ENCODE results near the gene SPOCK1.

DNA sequence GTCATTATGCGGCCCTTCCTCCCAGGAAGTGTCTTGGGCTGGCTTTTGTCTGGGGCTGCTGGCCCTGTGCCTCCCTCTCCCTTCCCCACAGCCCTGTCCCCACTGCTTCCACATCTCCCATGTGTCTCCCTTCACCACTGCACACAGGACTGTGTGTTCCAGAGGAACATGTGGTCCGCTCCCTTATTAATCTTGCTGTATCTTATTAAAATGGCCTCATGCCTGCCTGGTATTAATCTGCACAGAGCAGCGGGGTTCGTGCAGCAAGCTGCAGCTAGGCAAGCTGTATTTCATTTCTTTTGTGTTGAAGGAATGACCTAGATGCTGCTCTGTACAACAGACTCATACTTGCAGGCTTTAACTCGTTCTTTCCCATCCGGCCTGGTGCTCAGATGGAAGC is 130.5 kb downstream of the SPOCK1 start:
- TF ChIP-seq, protein P1, sequence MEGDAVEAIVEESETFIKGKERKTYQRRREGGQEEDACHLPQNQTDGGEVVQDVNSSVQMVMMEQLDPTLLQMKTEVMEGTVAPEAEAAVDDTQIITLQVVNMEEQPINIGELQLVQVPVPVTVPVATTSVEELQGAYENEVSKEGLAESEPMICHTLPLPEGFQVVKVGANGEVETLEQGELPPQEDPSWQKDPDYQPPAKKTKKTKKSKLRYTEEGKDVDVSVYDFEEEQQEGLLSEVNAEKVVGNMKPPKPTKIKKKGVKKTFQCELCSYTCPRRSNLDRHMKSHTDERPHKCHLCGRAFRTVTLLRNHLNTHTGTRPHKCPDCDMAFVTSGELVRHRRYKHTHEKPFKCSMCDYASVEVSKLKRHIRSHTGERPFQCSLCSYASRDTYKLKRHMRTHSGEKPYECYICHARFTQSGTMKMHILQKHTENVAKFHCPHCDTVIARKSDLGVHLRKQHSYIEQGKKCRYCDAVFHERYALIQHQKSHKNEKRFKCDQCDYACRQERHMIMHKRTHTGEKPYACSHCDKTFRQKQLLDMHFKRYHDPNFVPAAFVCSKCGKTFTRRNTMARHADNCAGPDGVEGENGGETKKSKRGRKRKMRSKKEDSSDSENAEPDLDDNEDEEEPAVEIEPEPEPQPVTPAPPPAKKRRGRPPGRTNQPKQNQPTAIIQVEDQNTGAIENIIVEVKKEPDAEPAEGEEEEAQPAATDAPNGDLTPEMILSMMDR (IDR thresholded peaks at IDR 0.05): no peak
- TF ChIP-seq POLR2A (IDR thresholded peaks at IDR 0.05) (no peak), EP300 (IDR thresholded peaks at IDR 0.05) (no peak)
